Tongue (tissue), 2 donors: ENCODE measurements around the gene HELLS. TPM values are rescaled to one million over a fixed set of nuclear protein-coding genes. Genes with fewer than 3 reads are reported as not detected.
"Not testable (repeated sequence)": the region's sequence is repeated elsewhere in the genome, so short reads cannot be mapped to it uniquely, and the experiment has no call there.

Experiments
- DNase-seq: peaks from one replicate; pipeline ENCODE4 v3.0.0-alpha.2; 2015
- total RNA-seq: library from RNA; depleted of rRNA; stranded (reverse); fragments of >200 nt; gene quantifications from one replicate; pipeline ENCODE4 v1.2.3, GENCODE V29; 2014

HELLS gene
- total RNA-seq, 1 donor from 2014 or later: 39.9 TPM

- DNase-seq: peak; percentile 13
Measured at GRCh38 chr10:94608559-94608958, 63.0 kb downstream of the HELLS start.

GRCh38 chr10:94614558-94614957, 69.0 kb downstream of the HELLS start:
- DNase-seq: no peak

GRCh38 chr10:94617389-94617944, 71.9 kb downstream of the HELLS start:
- DNase-seq: no peak

GRCh38 chr10:94622666-94623205, 77.1 kb downstream of the HELLS start:
- no peak for DNase-seq

- no peak for DNase-seq
Measured at GRCh38 chr10:94623572-94623971, 78.0 kb downstream of the HELLS start.

GRCh38 chr10:94626476-94626875, 80.9 kb downstream of the HELLS start:
- peak; percentile 3 for DNase-seq

GRCh38 chr10:94627511-94627910, 81.9 kb downstream of the HELLS start:
- DNase-seq: no peak

- peak; percentile 55 for DNase-seq
Measured at GRCh38 chr10:94630017-94630688, 84.6 kb downstream of the HELLS start.

GRCh38 chr10:94631077-94631875, 85.7 kb downstream of the HELLS start:
- DNase-seq: no peak

- DNase-seq: no peak
Measured at GRCh38 chr10:94632954-94633353, 87.4 kb downstream of the HELLS start.

GRCh38 chr10:94638097-94638496, 92.5 kb downstream of the HELLS start:
- not testable (repeated sequence) for DNase-seq

GRCh38 chr10:94639902-94640301, 94.3 kb downstream of the HELLS start:
- DNase-seq: no peak

GRCh38 chr10:94640562-94640961, 95.0 kb downstream of the HELLS start:
- no peak for DNase-seq

- DNase-seq: no peak
Measured at GRCh38 chr10:94641480-94641879, 95.9 kb downstream of the HELLS start.

- DNase-seq: no peak
Measured at GRCh38 chr10:94644352-94644751, 98.8 kb downstream of the HELLS start.

- DNase-seq: no peak
Measured at GRCh38 chr10:94645285-94645684, 99.7 kb downstream of the HELLS start.

Other genes with a start within 250 kb of the HELLS start
- gene NOC3L, start 182.8 kb upstream of the HELLS start, total RNA-seq: 26.5 TPM
- gene TBC1D12, start 143.2 kb upstream of the HELLS start, total RNA-seq: 18.4 TPM
- 8.4 TPM for gene CYP2C18, start 137.9 kb downstream of the HELLS start, total RNA-seq
- 2.1 TPM for gene CYP2C19, start 216.9 kb downstream of the HELLS start, total RNA-seq